ENCODE data around the gene TNIK. TPM values are rescaled to one million over a fixed set of nuclear protein-coding genes. Genes with fewer than 3 reads are reported as not detected.
A peak's percentile ranks its signal among the peaks of the same experiment; 100 is the strongest.

Gene TNIK
- total RNA-seq (2014; rRNA removed; shearing (Covaris generic); ENCODE audit: low replicate concordance): 16.6 and 19.1 TPM in 2 replicates

DNA sequence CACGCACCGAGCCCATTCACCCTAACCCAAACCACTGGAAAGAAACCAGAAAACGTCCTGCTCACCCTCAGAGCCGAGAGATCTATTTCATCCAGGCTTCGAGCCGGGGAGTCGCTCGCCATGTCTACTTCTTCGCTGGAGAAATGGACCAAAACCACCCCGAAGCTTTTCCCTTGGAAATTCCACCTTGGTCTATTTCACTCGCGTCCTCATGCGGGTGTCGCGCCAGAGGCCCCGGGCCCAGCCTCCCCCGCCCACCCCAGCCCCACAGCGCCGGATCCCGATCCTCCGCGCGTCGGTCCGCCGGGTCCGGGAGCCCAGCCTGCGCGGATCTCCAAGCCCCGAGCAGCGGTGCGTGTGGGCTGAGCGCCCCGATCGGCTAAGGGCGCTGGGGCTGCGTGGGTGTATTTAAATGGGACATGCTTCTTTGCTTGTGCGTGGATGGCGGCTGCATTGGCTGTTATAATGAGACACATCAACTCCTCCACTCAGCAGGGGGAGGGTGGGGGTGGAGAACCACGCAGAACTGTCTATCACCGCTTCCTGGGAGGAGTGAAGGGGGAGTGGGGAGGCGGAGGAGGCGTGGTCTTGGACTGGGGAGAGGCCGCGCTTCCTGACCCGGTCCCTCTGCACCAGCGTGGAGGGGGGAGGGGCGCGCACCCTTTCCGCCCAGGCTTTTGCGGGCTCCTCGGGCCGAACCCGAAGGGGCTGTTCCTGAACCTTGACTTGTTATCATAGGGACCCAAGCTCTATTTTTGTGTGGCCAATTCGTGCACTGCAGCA is at the start of gene TNIK:
TSS of gene TNIK (minus strand) at position 464 of the 783 bp plus-strand sequence. CDS start at position 122, 342 bp downstream.
- in situ Hi-C loops (cut with HindIII; ENCODE audit: low pct_unique_long_range_greater_than_20kb, low sequenced_read_pairs): loop anchor here (25.0 kb wide), 1 partner anchor 273 kb away; no protein-coding TSS in a partner anchor
- DNase-seq (ENCODE audit: low read depth): peak; percentile 98

DNA sequence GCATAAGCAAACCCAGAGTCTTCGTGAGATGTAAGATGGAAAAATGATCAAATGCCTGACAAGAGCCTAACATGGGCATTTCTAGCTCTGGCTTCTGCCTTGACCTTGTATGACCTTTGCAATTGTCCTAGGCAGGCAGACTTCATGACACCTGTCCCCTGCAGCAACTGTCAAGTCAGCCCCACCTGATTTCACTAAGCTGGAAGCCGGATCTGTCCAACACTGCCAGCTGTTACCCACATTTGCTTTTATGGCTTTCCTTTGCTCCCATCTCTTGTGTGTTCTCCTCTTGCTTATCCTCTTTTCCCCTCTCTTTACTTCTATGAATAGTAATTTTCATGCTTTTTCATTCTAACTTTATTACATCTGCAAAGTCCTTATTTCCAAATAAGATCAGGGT is 48.5 kb upstream of the TNIK start:
- in situ Hi-C loops (cut with HindIII; ENCODE audit: low pct_unique_long_range_greater_than_20kb, low sequenced_read_pairs): no loop called here
- no peak for DNase-seq (ENCODE audit: low read depth)

- DNase-seq (ENCODE audit: low read depth): no peak
- in situ Hi-C loops (cut with HindIII; ENCODE audit: low pct_unique_long_range_greater_than_20kb, low sequenced_read_pairs): no loop called here
Measured at GRCh38 chr3:171508206-171508605, 48.0 kb upstream of the TNIK start.

- in situ Hi-C loops (cut with HindIII; ENCODE audit: low pct_unique_long_range_greater_than_20kb, low sequenced_read_pairs): no loop called here
- DNase-seq (ENCODE audit: low read depth): no peak
Measured at GRCh38 chr3:171506743-171507319, 46.6 kb upstream of the TNIK start.

DNA sequence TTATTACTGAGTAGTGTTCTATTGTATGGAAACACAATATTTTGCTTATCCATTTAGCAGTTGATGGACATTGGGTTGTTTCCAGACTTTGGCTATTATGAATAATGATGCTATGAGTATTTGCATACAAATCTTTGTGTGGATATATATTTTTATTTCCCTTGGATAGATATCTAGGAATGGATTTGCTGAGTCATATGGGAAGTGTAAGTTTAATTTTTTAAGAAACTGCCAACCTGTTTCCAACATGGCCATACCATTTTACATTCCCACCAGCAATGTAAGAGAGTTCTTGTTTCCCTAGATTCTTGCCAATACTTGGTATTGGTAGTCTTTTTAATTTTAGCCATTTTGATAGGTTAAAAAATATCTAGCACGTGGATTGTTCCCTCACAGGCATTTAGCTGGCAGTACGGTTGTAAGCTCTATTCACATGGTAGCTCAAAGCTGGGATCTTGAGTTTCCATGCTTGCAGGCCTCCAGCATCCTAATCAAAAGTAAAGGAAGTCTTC is 45.7 kb upstream of the TNIK start:
- DNase-seq (ENCODE audit: low read depth): no peak
- in situ Hi-C loops (cut with HindIII; ENCODE audit: low pct_unique_long_range_greater_than_20kb, low sequenced_read_pairs): no loop called here

GRCh38 chr3:171504376-171504775 is 44.2 kb upstream of the TNIK start:
- no peak for DNase-seq (ENCODE audit: low read depth)
- in situ Hi-C loops (cut with HindIII; ENCODE audit: low pct_unique_long_range_greater_than_20kb, low sequenced_read_pairs): no loop called here

GRCh38 chr3:171503817-171504216 is 43.6 kb upstream of the TNIK start:
- DNase-seq (ENCODE audit: low read depth): no peak
- in situ Hi-C loops (cut with HindIII; ENCODE audit: low pct_unique_long_range_greater_than_20kb, low sequenced_read_pairs): no loop called here

DNA sequence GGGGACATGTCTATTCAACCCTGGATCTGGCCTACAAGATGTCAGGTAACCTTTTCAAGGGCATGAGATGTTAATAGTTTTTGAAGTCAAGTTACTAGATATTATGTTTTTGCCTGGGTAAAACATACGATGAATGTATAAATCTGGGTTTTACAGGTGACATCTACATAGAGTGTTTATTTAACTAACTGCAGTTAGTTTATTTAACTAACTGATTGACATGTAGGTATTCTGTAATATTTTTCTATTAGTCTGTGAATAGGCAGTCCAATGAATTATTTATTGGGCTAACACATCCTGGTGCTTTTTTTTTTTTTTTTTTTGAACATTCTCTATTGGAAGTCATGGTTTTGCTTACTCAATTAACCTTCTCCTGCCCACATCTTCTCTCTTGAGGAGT is 38.7 kb upstream of the TNIK start:
- DNase-seq (ENCODE audit: low read depth): no peak
- in situ Hi-C loops (cut with HindIII; ENCODE audit: low pct_unique_long_range_greater_than_20kb, low sequenced_read_pairs): no loop called here

DNA sequence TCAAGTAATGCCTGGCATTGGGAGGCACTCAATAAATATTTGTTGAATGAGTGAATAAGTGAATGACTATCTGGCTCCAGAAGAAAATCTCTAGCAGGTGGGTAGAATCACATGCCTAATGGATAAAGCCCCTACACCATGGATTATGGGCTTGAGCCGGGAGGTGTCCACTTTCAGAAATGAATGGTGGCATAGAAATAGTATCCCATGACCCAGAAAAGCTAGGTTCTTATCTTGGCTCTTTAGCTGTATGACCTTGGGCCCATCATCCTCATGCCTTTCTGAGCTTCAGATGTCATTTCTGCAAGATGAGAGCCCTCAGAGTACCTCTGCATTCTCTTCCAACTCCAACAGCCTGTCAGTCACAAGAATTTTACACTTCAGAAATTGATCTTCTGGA is 37.3 kb upstream of the TNIK start:
- DNase-seq (ENCODE audit: low read depth): no peak
- in situ Hi-C loops (cut with HindIII; ENCODE audit: low pct_unique_long_range_greater_than_20kb, low sequenced_read_pairs): no loop called here

DNA sequence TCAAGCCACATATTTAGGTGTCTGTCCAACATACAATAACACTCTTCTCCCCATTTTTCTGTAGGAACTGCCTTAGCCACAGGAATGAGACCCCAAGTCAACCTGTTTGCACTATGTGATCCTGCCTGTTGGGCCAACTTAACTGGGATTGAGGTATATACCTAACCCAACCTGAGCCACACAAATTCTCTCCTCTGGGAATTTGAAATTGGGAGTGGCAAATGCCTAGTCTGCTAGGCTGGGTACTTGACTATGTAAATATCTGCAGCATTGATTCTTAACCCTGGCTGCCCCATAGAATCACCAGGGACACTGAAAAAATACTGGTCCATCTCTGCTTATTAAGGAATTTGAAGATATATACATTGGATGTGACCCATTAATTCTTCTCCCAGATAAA is 35.2 kb upstream of the TNIK start:
- no peak for DNase-seq (ENCODE audit: low read depth)
- in situ Hi-C loops (cut with HindIII; ENCODE audit: low pct_unique_long_range_greater_than_20kb, low sequenced_read_pairs): no loop called here

DNA sequence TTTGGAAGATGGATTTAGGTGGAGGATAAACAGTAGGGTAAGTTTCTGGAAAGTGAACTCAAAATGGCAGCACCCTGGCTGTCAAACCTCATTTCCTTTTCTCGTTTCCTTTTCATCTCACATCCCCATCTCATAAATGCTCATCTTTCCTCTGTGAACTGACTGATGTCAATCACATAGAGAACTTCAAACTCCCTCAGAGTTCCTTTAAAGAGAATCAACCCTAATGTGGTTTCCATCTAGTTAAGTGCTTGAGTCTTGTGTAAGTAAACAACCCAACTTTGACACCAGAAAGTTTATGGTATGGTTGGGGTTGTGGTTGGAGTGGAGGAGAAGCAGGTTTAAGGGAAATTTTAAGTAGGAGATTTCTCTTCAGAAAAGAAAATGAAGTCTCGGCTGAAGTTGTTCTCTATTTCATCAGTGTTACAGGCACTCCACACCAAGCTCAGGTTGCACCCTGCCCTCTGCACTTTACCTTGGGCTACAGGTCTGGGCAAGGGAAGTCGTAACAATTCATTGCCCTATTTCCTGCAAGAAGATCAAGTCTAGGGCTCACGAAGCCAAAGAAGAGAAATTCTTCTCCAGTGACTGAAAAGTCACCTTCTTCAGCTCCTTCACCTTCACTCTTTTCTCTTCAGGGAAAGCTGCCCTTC is 34.4 kb upstream of the TNIK start:
- DNase-seq (ENCODE audit: low read depth): no peak
- in situ Hi-C loops (cut with HindIII; ENCODE audit: low pct_unique_long_range_greater_than_20kb, low sequenced_read_pairs): no loop called here

DNA sequence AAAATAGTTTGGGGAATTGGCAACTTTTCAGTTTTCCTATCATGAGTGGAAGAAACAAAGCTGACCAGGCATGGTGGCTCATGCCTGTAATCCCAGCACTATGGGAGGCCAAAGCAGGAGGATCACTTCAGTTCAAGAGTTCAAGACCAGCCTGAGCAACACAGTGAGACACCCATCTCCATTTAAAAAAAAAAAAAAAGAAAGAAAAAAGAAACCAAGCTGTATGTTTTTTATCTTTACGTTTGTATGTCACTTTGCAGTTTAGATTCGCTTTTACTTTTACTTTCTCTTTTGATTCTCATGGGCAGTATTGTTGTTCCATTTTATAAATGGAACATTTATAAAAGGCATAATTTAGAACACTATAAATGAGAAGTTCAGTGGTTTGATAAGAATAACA is 31.2 kb upstream of the TNIK start:
- in situ Hi-C loops (cut with HindIII; ENCODE audit: low pct_unique_long_range_greater_than_20kb, low sequenced_read_pairs): no loop called here
- DNase-seq (ENCODE audit: low read depth): no peak

GRCh38 chr3:171490901-171491300 is 30.7 kb upstream of the TNIK start:
- in situ Hi-C loops (cut with HindIII; ENCODE audit: low pct_unique_long_range_greater_than_20kb, low sequenced_read_pairs): no loop called here
- DNase-seq (ENCODE audit: low read depth): no peak

DNA sequence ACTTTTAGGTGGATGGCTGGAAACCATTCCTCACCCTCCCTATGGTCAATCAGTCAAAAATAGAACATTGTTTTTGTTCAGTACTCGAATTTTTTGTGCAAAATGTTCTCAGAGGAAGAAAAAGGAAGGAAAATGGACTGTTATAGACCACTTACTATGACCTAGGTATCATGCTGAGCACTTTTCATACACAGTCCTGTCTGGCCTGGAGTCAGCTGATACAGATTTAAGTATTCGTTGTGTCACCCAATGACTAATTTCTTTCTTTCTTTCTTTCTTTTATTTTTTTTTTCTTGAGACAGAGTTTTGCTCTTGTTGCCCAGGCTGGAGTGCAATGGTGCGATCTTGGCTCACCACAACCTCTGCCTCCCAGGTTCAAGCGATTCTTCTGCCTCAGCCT is 29.1 kb upstream of the TNIK start:
- no peak for DNase-seq (ENCODE audit: low read depth)
- in situ Hi-C loops (cut with HindIII; ENCODE audit: low pct_unique_long_range_greater_than_20kb, low sequenced_read_pairs): no loop called here

DNA sequence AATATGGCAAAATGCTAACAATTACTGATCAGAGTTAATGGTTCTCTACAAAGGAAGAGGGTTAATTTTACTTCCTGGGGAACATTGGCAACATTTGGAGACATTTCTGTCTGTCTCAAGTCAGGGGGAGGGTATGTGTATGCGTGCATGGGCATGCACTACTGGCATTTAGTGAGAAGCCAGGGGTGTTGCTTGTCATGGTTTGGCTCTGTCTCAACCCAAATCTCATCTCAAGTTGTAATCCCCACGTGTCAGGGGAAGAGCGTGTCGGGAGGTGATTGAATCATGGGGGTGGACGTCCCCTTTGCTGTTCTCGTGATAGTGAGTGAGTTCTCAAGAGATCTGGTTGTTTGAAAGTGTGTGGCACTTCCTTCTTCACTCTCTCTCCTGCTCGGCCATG is 28.3 kb upstream of the TNIK start:
- DNase-seq (ENCODE audit: low read depth): no peak
- in situ Hi-C loops (cut with HindIII; ENCODE audit: low pct_unique_long_range_greater_than_20kb, low sequenced_read_pairs): no loop called here

GRCh38 chr3:171487382-171487781 is 27.2 kb upstream of the TNIK start:
- no peak for DNase-seq (ENCODE audit: low read depth)
- in situ Hi-C loops (cut with HindIII; ENCODE audit: low pct_unique_long_range_greater_than_20kb, low sequenced_read_pairs): no loop called here

- no peak for DNase-seq (ENCODE audit: low read depth)
- in situ Hi-C loops (cut with HindIII; ENCODE audit: low pct_unique_long_range_greater_than_20kb, low sequenced_read_pairs): no loop called here
Measured at GRCh38 chr3:171485338-171485737, 25.1 kb upstream of the TNIK start.

- DNase-seq (ENCODE audit: low read depth): no peak
- in situ Hi-C loops (cut with HindIII; ENCODE audit: low pct_unique_long_range_greater_than_20kb, low sequenced_read_pairs): no loop called here
Measured at GRCh38 chr3:171481011-171481410, 20.8 kb upstream of the TNIK start.

GRCh38 chr3:171480526-171480925 is 20.3 kb upstream of the TNIK start:
- in situ Hi-C loops (cut with HindIII; ENCODE audit: low pct_unique_long_range_greater_than_20kb, low sequenced_read_pairs): no loop called here
- DNase-seq (ENCODE audit: low read depth): peak; percentile 18
